GM19239 (cell line): ENCODE data around the gene FGGY.
A peak's percentile ranks its signal among the peaks of the same experiment; 100 is the strongest.
"Not testable (repeated sequence)": the region's sequence is repeated elsewhere in the genome, so short reads cannot be mapped to it uniquely, and the experiment has no call there.

ENCODE experiments used
- DNase-seq: peaks from one replicate; pipeline ENCODE4 v3.0.0; 2011; ENCODE audit warnings: low spot score; ENCODE audit not compliant: insufficient read length
- FAIRE-seq: peaks from 2 replicates; lab custom pipeline; 2011; peaks lifted over from hg19 to GRCh38; lab: Jason Lieb, UNC

Gene FGGY

GRCh38 chr1:59465478-59465877 lies 168.6 kb downstream of the FGGY start:
- FAIRE-seq, DNase-seq: not testable (repeated sequence)

GRCh38 chr1:59468828-59469428 lies 172.0 kb downstream of the FGGY start:
- FAIRE-seq (no peak), DNase-seq (no peak)

- FAIRE-seq, DNase-seq: not testable (repeated sequence)
These were observed 175.2 kb downstream of the FGGY start for GRCh38 chr1:59471991-59472570.

- DNase-seq: no peak
- no peak for FAIRE-seq
These were observed 176.9 kb downstream of the FGGY start for GRCh38 chr1:59473831-59474230.

GRCh38 chr1:59474496-59474895 lies 177.6 kb downstream of the FGGY start:
- FAIRE-seq (peak; percentile 68), DNase-seq (no peak)

GRCh38 chr1:59475737-59476136 lies 178.8 kb downstream of the FGGY start:
- FAIRE-seq (no peak), DNase-seq (no peak)

- FAIRE-seq (no peak), DNase-seq (no peak)
These were observed 180.4 kb downstream of the FGGY start for GRCh38 chr1:59477286-59477685.

GRCh38 chr1:59477867-59478266 lies 181.0 kb downstream of the FGGY start:
- DNase-seq (no peak), FAIRE-seq (no peak)

- DNase-seq (no peak), FAIRE-seq (no peak)
These were observed 181.9 kb downstream of the FGGY start for GRCh38 chr1:59478822-59479221.

GRCh38 chr1:59480188-59480888 lies 183.4 kb downstream of the FGGY start:
- DNase-seq (no peak), FAIRE-seq (no peak)

GRCh38 chr1:59481881-59482505 lies 185.1 kb downstream of the FGGY start:
- FAIRE-seq: no peak

GRCh38 chr1:59482986-59483385 lies 186.1 kb downstream of the FGGY start:
- DNase-seq (no peak), FAIRE-seq (no peak)

More at GRCh38 chr1:59481881-59482505, 185.1 kb downstream of the FGGY start:
- no peak for DNase-seq

GRCh38 chr1:59484096-59484495 lies 187.2 kb downstream of the FGGY start:
- no peak for FAIRE-seq

GRCh38 chr1:59485171-59485570 lies 188.3 kb downstream of the FGGY start:
- no peak for FAIRE-seq
- DNase-seq: no peak

More at GRCh38 chr1:59484096-59484495, 187.2 kb downstream of the FGGY start:
- no peak for DNase-seq

GRCh38 chr1:59485949-59486348 lies 189.1 kb downstream of the FGGY start:
- FAIRE-seq: no peak

GRCh38 chr1:59486615-59487014 lies 189.7 kb downstream of the FGGY start:
- DNase-seq (no peak), FAIRE-seq (no peak)

More at GRCh38 chr1:59485949-59486348, 189.1 kb downstream of the FGGY start:
- no peak for DNase-seq

- FAIRE-seq (no peak), DNase-seq (no peak)
These were observed 190.6 kb downstream of the FGGY start for GRCh38 chr1:59487335-59488031.

- DNase-seq (no peak), FAIRE-seq (no peak)
These were observed 195.6 kb downstream of the FGGY start for GRCh38 chr1:59492500-59492899.

- no peak for FAIRE-seq
- no peak for DNase-seq
These were observed 197.4 kb downstream of the FGGY start for GRCh38 chr1:59494145-59494833.

- DNase-seq, FAIRE-seq: not testable (repeated sequence)
These were observed 199.3 kb downstream of the FGGY start for GRCh38 chr1:59496156-59496555.
